CD4-positive, alpha-beta T cell treated with Interleukin-12 subunit alpha and Interleukin-12 subunit beta, for 1 hour (primary cell): Measurements from ENCODE around the gene FXYD4.
"Not testable (repeated sequence)": the region's sequence is repeated elsewhere in the genome, so short reads cannot be mapped to it uniquely, and the experiment has no call there.

Experiments
- DNase-seq: peaks from one replicate; pipeline ENCODE4 v3.0.0-alpha.2; 2020

Gene FXYD4, protein sequence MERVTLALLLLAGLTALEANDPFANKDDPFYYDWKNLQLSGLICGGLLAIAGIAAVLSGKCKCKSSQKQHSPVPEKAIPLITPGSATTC

DNA sequence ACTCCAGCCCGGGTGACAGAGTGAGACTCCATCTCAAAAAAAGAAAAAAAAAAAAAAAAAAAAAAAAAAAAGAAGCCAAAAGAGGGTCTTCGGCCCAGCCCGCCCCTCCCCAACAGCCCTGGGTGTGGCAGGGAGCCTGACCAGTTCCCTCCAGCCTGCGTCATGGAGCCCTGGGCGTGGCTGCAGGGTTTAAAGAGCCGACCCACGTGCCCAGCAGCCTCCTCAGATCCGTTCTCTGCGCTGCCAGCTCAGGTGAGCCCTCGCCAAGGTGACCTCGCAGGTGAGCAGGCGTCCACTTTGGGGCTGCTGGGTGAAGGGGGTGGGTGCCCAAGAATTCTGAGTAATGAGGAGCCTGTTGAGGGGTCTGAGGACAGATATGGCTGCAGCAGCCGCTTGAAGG, at the start of gene FXYD4:
TSS of gene FXYD4 (plus strand) at position 219 of the 400 bp plus-strand sequence. CDS start 2,111 bp downstream, outside the sequence.
- no peak for DNase-seq

DNA sequence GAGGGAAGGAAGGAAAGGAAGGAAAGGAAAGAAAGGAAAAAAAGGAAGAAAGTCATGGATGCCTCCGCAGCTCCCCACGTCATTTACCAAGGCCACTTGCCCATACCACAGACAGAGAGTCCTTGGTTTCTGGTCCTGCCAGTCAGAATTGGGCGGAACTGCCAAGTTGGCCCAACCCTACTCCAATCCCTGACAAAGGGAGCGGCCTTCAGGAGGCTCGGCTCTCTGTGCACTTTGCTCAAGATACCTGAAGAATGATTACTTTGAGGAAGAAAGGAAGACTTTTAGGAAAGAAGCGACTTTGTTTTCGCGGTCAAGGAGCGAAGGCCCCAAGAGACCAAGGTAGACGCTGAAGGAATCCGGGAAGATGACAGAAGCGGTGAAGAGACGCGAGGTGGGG, 49.1 kb upstream of the FXYD4 start:
- DNase-seq = no peak

DNA sequence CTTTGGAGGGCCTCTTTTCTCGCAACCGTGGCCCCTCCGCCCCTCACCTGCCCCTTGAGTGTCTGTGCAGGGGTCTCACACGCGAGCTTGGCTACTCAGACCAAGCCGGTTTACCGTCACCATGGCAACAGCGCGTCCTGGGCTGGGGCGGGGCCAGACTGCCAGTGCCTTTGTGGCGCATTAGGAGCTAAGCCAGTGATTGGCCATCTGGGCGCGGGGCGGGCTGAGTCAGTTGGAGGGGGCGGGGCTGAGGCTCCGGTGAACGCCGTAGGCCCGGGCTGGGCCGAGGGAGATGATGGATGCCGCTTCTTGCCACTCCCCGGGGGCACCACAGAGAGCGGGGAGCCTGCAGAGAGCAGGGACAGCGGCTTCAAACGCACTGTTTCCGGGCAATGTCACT, 48.7 kb upstream of the FXYD4 start:
- peak; percentile 89 for DNase-seq

DNA sequence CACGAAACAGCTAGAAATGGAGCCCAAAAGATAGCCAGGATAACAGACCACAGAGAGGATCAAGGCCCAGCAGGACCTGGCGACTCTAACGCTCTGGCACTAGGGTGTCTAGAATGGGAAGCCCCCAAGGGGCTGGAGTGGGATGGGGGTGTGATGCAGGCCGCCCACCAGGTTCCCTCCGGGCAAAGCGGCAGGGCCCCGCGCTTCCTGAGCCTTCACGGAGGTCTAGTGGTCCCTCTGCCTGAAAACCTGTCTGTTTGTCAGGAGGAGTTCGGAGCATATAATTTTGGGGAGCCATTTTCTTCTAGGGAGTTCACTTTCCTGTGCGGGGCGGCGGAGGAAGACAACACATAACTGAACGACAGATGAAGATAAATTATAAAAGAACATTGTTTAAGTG, 48.2 kb upstream of the FXYD4 start:
- no peak for DNase-seq

DNA sequence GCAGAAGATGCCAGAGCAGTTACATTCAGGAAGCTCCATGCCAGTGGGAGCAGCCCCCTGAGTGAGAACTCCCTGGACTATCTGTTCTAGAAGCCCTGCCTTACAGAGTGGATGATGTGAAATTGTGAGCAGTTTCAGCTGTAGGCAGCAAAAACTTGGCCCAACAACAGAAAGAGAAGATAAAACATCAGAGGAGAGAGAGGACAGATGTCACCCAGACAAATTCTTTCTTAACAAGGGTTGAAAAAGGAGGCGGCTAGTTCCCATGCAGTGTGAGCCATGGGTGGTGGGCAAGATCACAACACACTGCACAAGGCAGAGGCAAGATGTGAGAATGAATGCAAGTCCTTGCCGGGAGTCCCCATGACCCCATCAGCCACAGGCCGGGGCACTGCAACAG, 46.6 kb upstream of the FXYD4 start:
- DNase-seq = no peak

DNA sequence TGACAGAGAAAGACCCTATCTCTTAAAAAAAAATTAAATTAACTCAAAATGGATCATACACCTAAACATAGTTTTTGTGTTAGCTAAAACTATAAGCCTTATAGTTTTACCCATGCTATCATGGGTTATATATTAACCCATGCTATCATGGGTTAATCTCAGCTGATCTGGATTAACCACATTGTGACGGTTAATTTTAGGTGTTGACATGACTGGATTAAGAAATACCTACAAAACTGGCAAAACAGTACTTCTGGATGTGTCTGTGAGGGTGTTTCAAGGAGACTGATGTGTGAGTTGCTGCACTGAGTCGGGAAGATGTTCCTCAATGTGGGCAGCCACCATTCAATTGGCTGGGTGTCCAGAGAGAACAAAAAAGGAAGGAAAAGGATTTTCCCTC, 44.3 kb upstream of the FXYD4 start:
- DNase-seq = no peak

DNA sequence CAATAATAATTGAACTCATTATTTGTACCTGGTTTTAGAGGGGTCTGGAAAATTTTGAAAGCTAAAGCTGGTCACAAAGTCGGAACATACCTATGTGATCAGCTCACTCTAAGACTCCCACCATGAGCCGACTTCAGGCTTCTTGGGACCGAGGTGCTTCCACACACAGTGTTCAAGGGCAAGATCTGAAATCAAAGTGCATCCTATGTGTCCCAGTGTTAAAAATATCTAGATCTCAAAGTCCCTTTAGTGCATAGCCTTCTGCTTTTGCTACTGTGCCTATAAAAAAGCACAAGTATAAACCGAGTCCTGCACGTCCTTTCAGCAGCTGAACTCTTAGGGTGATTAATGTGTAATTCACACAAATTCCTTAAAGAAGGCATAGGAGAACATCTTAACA, 43.5 kb upstream of the FXYD4 start:
- no peak for DNase-seq

DNA sequence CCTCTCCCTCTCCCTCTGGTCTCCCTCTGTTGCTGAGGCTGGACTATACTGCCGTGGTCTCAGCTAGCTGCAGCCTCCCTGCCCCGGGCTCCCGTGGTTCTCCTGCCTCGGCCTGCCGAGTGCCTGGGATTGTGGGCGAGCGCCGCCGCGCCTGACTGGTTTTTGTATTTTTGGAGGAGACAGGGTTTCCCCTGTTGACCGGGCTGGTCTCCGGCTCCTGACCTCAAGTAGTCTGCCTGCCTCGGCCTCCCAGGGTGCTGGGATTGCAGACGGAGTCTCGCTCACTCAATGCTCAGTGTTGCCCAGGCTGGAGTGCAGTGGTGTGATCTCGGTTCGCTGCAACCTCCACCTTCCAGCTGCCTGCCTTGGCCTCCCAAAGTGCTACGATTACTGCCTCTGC, 42.6 kb upstream of the FXYD4 start:
- DNase-seq = not testable (repeated sequence)

DNA sequence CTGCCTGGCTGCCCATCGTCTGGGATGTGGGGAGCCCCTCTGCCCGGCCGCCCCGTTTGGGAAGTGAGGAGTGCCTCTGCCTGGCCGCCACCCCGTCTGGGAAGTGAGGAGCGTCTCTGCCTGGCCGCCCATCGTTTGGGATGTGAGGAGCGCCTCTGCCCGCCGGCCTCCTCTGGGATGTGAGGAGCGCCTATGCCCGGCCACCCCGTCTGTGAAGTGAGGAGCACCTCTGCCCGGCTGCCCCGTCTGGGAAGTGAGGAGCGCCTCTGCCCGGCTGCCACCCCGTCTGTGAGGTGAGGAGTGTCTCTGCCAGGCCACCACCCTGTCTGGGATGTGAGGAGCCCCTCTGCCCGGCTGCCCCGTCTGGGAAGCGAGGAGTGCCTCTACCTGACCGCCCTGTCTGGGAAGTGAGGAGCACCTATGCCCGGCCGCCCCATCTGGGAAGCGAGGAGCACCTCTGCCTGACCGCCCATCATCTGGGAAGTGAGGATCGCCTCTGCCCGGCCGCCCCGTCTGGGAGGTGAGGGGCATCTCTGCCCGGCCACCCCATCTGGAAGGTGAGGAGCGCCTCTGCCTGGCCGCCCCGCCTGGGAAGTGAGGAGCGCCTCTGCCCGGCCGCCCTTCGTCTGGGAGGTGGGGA, 42.1 kb upstream of the FXYD4 start:
- not testable (repeated sequence) for DNase-seq

DNA sequence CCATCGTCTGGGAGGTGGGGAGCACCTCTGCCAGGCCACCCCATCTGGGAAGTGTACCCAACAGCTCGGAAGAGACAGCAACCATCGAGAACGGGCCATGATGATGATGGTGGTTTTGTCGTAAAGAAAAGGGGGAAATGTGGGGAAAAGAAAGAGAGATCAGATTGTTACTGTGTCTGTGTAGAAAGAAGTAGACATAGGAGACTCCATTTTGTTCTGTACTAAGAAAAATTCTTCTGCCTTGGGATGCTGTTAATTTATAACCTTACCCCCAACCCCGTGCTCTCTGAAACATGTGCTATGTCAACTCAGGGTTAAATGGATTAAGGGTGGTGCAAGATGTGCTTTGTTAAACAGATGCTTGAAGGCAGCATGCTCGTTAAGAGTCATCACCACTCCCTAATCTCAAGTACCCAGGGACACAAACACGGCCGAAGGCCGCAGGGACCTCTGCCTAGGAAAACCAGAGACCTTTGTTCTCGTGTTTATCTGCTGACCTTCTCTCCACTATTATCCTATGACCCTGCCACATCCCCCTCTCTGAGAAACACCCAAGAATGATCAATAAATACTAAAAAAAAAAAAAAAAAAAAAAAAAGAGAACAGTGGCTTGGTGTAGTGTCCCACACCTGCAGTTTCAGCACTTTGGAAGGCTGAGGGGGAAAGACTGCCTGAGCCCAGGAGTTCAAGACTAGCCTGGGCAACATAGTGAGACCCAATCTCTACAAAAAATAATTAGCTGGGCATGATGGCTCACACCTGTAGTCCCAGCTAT, 41.2 kb upstream of the FXYD4 start:
- not testable (repeated sequence) for DNase-seq

DNA sequence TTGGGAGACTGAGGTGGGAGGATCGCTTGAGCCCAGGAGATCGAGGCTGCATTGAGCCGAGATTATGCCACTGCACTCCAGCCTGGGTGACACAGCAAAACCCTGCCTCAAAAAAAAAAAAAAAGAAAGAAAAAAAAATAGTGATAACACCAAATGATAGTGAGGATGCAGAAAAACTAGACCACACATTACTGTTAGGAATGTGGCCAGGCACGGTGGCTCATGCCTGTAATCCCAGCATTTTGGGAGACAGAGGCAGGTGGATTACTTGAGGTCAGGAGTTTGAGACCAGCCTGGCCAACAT, 40.7 kb upstream of the FXYD4 start:
- not testable (repeated sequence) for DNase-seq

DNA sequence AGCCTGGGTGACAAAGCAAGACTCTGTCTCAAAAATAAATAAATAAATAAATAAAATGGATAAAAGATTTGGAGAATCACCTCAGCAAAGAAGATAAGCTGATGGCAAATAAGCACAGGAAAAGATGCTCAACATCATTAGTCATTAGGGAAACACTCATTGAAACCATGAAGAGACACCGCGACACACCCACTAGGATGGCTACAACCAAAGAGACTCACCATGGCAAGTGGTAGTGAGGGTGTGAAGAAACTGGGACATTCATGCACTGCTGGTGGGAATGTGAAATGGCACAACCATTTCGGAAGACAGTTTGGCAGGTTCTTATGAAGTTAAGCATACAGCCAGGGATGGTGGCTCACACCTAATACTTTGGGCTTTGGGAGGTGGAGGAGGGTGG, 37.8 kb upstream of the FXYD4 start:
- no peak for DNase-seq

DNA sequence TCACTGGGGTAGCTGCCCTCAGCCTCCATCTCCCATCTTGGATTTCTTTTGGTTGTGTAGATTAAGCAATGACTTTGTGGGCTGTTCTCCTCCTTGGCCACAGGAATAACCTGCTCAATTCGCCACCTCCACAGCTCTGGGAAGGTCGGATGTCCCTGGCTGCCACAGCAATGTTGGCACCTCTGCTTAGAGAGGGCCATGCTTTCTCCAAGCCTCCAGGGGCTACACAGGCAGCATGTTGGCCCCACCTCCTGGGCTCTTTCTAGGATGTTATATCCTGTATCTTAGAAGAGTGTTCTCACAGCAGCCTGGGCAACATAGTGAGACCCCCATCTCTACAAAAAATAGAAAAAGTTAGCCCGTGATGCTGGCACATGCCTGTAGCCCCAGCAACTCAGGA, 35.4 kb upstream of the FXYD4 start:
- DNase-seq = no peak

DNA sequence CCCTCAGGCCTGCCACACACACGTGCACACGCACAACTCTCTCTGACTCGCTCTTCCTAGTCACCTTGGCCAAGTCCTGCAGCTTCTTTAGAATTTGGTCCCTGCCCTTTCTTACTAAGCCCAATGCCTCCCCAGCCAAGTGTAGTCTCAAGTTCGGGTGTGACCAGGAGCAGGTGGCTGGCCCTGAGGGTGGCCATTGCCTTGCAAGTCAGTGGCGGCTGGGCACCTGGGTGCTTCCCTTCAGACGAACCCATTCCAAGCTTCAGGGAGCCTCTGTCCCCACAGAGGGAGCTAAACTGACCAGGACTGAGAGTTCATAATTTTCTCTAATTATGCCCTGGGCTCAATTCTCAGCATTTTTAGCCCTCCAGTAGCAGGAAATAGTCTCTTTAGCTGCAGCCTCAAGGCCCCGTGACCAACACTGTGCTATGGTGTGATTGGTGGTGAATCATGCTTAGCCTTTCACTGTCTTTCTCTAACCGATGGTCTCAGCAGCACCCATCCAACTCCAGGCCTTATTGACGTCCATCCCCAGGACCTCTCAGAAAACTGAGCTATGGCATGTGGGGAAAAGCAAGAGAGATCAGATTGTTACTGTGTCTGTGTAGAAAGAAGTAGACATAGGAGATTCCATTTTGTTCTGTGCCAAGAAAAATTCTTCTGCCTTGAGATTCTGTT, 34.7 kb upstream of the FXYD4 start:
- no peak for DNase-seq

DNA sequence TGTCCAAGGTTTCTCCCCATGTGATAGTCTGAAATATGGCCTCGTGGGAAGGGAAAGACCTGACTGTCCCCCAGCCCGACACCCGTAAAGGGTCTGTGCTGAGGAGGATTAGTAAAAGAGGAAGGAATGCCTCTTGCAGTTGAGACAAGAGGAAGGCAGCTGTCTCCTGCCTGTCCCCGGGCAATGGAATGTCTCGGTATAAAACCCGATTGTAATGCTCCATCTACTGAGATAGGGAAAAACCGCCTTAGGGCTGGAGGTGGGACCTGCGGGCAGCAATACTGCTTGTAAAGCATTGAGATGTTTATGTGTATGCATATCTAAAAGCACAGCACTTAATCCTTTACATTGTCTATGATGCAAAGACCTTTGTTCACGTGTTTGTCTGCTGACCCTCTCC, 33.9 kb upstream of the FXYD4 start:
- DNase-seq = not testable (repeated sequence)

DNA sequence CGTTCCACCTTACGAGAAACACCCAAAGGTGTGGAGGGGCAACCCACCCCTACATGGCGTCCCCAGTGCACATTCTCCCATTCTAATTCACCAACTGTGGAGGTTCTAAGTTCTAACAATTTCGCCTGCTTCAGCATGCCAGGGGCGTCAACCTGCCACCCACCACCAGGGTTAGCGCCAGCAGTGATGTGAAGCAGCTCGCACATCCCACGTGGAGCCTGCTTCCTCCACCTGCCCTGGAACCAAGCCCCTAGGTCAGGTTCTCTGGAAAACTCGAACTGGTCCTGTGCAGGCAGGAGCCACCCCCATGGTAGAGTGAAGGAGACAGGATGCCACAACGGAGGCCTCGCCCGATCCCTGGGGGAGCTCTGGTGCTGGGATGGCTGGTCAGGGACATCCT, 33.3 kb upstream of the FXYD4 start:
- DNase-seq = no peak

DNA sequence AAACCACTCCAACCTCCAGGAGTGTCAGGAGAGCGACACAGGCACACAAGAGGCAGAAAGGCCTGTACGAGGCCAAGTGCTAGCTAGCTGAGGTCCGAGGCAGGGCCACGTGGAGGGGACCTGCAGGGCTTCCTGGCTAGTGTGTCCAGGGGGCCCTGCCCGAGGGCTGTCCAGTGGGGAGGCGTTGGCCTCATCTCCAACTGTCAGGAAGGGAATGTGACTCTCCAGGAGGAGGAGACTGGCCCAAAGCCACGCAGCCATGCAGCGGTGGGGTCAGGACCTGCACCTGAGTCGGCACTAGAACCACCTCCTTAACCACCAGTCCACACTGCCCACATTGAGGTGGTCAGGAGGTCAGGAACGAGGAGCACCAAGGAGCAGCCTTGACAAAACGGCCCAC, 32.3 kb upstream of the FXYD4 start:
- DNase-seq = no peak

DNA sequence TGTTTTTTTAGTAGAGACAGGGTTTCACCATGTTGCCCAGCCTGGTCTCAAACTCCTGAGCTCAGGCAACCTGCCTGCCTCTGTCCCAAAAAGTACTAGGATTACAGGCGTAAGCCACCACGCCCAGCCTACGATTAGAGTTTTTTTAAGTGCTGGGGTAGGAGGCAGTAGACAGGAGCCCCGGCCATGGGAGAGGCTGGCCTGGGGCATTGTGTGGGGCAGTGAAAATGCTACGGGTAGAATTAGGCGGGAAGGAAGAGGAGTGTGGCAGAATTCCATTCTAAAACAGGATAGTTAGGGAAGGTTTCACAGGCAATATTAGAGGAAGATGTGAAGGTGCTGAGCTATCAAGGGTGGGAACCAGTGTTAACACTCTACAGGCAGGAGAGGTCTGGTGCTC, 31.3 kb upstream of the FXYD4 start:
- DNase-seq = no peak

DNA sequence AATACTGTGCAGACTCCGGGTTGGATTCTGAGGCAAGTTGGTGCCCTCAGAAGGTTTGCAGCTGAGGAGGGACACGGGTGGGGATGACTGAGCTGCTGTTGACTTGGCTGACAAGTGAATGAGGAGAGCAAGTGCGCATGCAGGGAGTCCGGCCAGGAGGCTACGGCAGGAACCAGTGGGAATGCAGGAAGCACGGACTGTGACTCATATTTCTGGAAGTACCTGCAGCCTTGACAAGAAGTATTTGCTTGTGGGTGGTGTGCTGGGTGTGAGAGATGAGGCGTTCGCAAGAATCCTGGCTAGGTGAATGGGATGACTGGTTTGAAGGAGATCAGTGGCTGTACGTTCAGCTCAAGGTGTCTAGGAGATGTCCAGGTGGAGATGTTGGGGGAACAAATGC, 30.8 kb upstream of the FXYD4 start:
- no peak for DNase-seq

DNA sequence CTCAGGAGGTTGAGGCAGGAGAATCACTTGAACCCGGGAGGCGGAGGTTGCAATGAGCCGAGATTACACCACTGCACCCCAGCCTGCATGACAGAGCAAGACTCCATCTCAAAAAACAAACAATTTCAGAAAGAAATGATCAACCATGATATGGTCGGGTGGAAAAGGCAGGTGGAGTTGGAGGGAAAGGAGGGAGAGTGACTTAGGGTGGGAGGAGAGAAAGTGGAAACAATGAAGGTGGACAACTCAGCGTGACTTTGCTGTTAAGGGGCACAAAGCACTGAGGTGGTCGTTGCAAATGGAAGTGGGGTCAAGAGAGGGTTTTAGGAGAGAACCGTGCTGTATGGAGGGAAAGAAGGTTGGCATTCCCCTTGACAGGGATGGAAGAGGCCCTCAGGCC, 30.0 kb upstream of the FXYD4 start:
- DNase-seq = no peak

DNA sequence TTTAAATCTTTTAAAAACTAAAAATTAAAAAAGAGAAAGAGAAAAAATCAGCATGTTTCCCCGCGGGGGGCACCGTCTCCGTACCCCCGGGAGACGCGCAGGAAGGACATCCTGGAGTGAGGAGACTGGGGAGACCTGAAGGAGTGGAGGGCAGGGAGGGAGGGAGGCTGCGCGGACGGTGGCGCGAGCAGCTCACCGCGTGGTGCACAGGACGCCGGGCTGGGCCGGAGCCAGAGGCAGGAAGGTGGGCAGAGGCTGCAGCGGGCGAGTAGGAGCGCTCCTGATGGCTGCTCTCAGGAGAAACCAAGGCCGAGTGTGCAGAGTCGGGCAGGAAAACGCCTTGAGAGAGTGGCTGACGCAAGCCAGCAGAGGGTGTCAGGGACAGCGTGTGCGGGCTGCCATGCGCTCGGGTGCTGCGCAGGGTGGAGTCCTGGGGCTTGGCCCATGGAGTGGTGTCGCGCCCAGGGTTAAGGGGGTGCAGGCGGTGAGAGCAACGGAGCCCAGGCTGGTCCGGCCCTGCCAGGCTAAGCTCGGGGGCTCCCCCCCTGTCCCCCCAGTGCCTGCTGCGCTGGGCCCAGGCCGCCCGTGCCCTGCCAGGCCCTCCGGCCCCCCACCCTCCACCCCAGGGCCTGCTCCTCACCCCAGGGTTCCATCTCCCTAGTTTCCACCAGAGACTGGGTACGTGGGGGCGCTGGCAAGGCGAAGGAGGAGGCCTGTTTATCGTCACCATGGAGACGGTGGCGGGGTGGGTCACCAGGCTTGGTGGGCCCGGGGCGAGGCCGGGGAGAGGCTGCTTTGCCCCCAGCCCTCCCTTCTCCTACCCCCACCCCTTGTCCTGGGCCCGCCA, 28.9 kb upstream of the FXYD4 start:
- no peak for DNase-seq

DNA sequence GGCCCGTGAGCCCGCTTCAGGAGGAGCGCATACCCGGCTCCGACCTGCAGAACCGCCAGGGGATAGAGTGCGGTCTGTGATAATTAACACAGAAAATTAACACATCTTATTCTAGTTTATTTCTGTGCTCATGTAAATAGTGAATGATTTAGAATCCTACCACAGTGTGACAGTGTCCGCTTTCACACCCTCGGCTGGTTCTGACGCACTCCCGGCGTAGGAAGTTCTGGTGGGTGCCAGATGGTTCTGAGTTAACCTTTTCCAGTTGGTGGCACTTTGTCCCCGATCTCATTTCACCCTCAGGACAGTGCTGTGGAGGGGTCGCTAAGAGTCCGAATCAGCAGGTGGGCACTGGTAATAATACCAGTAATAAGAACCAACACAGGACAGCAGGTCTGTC, 28.3 kb upstream of the FXYD4 start:
- no peak for DNase-seq

DNA sequence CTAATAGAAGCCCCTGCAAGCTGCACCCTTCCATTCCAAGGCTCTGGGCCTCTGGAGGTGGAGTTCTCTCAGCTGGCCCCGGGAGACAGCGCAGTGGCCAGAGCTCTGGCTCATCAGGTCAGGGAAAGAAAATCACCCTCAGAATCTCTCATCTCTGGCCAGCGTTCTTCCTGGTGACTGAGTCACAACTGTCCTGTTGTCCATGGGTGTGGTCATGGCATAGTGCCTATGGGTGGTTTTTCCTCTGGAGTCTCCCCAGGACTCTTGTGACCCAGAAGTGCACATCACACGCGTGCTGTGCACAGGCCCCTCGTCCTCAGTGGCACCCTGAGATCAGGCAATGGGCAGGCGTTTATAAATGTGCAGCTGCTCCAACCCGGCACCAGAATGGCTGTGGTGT, 27.4 kb upstream of the FXYD4 start:
- no peak for DNase-seq
